HG03342 (cell line): Measurements from ENCODE around the gene HSPBP1.
"Not testable (repeated sequence)": the region's sequence is repeated elsewhere in the genome, so short reads cannot be mapped to it uniquely, and the experiment has no call there.

Experiments
- ATAC-seq: cut with Tn5 transposase; IDR thresholded peaks from one replicate; pipeline ENCODE4 v1.9.1; 2021; ENCODE audit warnings: mild to moderate bottlenecking, moderate library complexity; ENCODE audit not compliant: unreplicated experiment

The HSPBP1 gene, protein sequence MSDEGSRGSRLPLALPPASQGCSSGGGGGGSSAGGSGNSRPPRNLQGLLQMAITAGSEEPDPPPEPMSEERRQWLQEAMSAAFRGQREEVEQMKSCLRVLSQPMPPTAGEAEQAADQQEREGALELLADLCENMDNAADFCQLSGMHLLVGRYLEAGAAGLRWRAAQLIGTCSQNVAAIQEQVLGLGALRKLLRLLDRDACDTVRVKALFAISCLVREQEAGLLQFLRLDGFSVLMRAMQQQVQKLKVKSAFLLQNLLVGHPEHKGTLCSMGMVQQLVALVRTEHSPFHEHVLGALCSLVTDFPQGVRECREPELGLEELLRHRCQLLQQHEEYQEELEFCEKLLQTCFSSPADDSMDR

DNA sequence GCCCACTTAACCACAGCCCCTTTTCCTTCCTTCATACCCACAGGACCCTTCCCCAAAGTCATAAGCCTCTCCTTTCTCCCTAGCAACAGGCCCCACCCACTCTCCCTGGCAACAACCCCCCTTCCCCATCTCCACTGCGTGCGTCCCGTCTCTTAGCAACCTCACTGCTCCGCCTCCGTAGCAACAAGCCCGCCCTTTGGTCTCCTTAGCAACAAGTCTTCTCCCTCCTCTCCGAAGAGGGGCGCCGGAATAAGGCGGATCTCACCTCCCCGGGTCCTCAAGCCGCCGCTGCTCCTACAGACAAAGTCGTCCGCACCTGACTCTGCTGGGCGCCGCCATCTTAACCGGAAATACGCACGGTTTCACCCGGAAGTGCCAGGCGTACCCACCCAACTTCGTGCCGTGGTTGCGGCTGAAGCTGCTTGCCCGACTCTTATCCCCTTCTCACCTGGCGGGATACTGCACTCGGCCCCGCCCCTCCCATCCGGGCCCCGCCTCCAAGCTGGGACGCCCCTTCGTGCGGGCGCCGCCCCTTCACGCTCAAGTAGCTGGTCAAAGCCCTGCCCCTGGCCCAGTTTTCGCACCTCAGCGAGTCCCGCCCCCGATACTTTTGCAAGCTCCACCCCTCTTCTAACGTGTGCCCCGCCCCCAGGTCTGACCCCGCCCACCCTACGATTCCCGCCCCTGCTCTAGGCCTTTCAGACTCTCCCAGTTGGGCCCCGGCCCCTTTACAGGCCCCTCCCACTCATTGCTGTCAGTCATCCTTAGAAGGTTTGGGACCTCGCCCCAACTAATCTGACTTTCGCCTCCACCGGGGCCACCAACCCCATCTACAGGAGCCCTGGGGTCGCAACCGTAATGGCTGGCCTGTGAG lies at the start of gene HSPBP1:
HSPBP1 (minus strand) TSS at position 341 of the 874 bp plus-strand sequence. CDS start 502 bp downstream, outside the sequence.
- ATAC-seq = peak; percentile 69

DNA sequence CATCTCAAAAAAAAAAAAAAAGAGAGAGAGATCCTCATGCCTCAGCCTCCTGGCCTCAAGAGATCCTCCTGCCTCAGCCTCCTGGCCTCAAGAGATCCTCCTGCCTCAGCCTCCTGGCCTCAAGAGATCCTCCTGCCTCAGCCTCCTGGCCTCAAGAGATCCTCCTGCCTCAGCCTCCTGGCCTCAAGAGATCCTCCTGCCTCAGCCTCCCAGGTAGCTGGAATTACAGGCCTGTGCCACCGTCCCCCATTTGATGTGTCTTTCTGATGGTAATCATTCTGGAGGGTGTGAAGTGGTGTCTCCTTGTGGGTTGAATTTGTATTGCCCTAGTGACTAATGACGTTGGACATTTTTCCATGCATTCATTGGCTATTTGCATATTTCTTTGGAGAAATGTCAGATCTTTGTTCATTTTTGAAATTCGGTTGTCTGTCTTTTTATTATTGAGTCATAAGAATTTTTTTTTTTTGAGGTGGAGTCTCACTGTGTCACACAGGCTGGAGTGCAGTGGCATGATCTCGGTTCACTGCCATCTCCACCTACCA lies 48.9 kb upstream of the HSPBP1 start:
- ATAC-seq = not testable (repeated sequence)

DNA sequence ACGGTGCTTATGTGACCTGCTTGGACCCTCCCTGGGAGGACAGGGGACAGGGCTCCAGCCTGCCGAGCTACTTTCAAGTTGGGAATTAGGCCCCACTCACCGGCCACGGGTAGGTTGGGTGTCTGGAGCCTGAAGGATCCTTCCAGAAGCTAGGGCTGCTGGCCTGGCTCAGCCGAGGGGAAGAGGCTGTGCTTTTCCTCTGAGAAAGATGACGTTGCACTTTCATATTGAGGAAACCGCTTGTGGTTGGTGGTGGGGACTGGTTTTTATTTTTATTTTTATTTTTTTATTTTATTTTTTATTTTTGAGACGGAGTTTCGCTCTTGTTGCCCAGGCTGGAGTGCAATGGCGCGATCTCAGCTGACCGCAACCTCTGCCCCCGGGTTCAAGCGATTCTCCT lies 45.3 kb upstream of the HSPBP1 start, which contains the start of gene TMEM150B:
TMEM150B (minus strand) TSS at position 170 of the 400 bp plus-strand sequence. CDS start 4,305 bp downstream, outside the sequence.
- ATAC-seq = no peak

DNA sequence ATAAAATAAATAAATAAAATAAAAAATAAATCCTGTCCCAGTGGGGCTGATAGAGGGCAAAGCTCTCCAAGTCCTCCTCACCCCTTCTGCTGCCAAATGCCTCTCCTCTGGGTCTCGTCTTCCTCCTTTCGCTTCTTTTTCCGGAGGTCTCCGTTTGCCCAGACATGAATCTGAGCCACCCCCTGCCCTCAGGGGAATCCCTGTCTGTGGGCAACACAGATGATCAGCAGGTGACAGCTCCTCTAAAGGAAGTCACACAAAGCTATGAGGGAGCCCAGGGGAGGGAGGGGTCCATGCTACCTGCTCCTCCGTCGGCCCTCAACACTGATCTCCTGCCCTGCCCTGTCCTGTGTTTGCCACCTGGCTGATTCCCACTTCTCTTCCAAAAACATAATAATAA lies 44.8 kb upstream of the HSPBP1 start:
- ATAC-seq = no peak

DNA sequence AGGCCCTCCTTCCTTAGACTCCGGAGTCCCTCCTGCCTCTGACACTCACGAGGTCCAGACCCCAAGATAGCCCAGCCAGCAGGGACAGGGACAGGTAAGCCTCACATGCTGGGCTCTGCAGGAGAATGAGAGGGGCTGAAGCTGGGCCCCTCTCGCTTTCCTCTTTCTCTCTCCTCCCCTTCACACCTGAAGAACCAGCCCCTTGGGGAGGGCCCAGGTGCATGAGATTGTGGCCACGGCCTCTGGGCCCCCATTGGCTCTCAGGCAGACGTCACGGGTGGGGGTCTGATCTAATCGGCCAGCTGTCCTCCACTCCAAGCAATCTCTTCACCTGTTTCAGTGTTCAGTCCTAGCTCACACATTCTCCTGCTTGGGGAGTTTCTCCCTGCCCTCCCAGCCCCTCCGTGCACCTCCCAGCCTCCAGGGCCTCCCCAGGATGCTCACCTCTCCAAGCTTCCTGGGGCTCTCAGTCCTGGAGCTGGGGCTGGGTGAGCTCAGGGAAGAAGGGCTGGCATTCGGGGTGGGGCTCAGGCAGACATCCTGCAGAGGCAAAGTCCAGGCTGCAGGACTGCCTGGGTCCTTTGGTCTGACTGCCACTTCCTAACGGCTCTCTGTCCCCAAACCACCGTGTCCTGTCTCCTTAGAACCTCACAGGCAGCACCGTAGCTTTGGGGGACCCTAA lies 42.4 kb upstream of the HSPBP1 start:
- ATAC-seq = no peak

DNA sequence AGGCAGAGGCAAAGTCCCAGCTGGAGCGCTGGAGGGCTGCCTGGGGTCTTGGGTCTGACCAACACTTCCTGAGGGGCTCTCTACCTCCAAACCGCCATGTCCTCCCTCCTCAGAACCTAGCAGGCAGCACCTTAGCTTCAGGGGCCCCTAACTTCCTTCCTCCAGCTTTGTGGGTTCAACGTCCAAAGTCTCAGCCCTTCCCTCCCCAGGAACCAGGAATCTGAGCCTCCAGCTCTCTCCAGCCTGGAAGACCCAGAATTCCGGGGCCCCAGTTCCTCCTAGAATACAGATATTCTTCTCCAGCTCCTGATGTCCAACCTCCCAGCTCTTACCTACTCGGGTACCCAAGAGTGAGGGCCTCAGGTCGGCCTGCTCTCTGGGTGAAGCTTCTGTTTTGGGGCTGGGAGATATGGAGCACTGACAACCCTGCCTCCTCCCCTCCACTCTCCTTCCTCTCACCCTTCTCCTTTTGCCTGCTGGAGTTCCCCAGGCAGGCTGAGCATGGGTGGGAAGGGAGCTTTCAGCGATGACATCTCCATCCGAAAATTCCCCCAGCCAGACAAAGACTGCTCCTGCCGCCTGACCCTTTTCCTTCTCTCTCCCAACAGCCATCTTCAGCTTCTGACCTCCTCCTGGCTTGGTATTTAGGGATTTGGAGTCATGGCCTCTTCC lies 41.7 kb upstream of the HSPBP1 start:
- no peak for ATAC-seq

DNA sequence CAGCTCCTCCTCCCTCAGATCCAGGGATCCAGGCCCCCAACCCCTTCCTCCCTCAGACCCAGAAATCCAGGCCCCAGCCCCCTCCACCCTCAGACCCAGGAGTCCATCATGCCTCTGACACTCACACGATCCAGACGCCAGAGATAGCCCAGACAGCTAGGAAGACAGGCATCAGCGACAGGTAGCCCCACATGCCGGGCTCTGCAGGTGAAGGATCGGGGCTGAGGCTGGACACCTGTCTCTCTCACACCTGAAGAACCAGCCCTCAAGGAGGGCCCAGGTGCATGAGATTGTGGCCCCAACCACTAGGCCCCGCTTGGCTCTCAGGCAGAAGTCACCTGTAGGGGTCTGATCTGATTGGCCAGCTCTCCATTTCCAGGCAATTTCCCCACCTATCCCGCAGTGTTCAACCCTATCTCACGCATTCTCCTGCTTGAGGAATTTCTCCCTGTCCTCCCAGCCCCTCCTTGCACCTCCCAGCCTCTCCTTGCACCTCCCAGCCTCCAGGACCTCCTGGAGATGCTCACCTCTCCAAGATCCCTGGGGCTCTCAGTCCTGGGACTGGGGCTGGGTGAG lies 41.0 kb upstream of the HSPBP1 start:
- ATAC-seq = no peak

DNA sequence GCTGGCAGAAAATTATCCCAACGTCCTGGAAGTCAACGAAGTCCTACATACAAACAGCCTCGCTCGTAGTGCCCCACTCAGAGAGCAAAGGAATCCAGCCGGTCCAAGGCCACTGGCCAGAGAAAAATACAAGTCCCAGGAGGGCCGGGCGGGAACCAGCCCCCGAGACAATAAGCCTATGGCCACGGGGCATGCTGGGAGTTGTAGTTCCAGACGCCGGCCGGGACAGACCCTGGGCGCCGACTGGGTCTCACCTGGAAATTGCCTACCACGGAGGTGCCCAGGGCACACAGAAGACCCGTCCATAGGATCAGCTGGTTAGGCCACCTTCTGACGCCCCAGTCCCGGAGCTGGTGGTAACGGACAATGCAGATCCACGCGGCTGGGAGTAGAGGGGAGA lies 39.9 kb upstream of the HSPBP1 start:
- ATAC-seq = no peak

DNA sequence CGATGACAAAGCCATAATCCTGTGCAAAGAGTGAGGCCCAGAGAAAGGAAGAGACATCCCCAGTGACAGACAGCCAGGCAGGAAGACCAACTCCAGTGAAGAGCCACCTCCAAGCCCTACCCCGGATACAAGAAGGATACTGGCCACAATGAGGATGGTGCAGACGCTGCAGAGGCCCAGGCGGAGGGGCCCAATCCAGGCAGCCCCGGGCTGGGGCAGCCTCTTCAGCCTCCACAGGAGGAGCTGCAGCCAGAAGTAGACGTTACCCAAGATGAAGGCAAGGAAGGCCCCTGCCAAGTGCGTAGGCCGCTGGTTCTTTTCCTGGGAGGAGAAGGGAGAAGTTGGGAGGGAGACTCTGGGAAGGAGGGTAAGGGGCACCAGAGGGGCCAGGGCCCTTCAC lies 36.7 kb upstream of the HSPBP1 start:
- no peak for ATAC-seq

DNA sequence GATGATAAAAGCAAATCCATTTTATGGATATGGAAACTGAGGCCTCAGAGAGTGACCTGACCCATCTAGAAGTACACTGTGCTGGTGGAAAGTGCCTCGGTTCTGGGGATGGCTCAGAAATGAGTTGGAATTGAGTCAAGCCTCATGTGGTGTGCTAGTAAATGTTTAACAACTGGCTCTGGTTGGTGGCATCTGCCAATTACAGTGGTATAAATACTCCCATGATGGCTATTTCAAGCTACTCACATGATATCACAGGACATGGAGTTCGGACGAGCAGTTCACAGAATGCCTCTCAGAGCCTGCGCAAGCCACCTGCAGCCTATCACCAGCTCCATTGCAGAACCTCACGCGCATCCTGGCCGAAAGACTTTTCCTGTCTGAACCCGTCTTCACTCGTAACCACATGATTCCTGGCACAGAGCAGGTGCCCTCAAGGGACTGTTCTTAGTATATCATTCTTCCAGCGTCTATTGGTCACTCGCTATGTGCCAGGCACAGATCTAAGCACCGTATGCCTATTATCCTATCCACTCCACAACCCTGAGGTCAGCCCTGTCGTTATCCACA lies 36.1 kb upstream of the HSPBP1 start:
- no peak for ATAC-seq

DNA sequence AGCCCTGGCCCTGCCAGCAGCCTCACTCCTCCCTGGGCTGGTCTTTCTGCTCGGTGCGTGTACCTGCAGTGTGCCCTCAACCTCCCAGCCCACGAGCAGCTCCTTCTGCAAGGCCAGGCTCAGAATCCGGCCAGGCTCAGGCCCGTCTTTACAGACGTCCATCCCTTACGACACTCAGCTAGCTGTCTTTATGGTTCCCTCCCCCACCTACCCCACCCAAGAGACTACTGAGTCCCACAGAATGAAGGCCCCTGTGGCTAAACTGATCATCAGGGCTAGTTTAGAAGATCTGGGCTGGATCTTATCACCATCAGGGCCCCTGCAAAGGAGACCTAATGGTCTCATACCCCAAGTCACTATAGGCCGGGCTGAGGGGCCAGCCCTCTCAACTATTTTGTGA lies 34.5 kb upstream of the HSPBP1 start:
- no peak for ATAC-seq

DNA sequence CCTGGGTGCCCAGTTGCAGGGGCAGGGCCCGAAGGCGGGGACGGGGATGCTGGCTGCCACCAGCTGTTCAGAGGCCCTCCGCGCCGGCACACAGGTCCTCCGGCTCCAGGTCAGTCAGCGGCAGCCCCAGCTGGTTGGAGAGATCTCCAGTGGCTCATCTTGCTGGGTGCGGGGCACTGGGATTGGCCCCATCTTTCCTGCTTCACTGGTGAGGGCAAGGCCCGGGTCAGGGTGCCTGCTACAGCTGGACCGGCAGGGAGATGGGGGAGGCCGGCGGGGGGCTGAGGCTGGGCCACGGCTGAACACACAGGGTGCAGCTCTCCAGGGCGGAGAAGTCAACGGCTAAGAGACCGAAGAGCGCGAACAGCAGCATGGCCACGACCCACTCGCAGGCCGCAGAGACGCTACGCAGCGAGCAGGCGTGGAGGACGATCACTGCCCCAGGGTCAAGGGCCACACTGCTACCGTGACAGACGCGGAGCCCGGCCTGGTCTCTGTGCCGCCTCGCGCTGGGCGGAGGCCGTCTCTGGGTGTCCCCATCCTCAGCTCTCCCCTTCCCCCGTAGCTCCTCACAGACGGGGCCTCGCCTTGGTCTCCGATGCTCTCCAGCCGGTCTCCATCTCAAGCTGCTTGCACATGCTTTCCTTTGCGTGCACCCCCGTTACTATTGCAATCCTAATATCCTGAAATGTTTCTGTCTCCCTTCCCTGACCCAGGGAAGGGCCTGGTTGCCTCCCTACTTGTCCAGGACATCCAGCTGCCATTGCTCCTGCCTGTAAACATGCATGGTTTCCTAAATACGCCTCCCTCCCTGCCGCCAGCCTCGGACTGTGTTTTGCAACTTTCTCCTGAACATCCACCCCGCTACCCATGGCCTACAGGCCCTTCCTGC lies 33.0 kb upstream of the HSPBP1 start:
- no peak for ATAC-seq

DNA sequence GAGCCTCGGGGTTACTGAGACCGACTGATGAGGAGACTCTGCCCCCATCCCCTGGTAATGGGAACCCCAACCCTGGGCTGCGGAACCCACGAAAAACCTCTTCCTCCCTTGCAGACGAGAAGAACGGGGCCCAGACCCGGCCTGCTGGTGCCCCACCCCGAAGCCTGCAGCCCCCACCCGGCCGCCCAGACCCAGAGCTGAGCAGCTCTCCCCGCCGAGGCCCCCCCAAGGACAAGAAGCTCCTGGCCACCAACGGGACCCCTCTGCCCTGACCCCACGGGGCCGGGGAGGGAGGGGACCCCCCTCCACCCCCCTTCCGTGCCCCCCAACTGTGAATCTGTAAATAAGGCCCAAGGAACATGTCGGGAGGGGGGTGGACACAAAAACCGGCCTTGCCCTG lies 31.9 kb upstream of the HSPBP1 start:
- no peak for ATAC-seq

DNA sequence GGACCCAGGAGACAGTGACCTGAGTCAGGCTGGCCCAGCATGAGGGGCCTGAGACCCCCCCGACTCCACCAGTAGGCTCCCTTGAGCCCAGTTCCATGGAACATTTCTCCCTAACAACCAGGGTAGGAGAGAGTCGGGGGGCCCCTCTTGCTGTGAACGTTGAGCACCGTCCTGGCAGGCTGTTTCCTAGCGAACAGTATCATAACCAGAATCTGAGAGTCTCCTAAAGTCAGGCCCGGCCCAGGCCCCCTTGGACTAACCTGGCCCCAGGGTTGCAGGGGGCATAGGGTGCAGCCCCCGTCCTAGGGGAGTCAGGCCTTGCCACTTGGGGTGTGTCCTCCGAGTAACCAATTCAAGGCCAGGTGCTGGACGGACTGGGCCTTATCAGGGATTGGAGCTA lies 31.5 kb upstream of the HSPBP1 start:
- ATAC-seq = no peak

DNA sequence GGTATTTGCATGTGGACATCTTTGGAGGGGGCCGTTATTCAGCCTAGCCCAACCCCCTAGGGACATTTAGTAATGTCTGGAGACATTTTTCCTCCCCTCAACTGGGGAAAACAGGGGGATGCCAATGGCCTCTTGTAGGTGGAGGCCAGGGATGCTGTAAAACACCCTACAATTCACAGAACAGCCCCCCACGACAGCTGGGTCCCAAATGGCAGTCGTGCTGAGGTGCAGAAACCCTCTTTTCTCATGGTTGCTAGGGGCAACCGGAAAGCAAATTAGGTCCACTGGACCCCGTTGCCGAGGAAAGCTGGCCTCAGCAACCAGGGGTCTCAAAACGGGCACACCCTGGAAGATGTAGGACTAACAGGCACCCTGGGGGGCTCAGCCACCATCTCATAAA lies 30.6 kb upstream of the HSPBP1 start:
- no peak for ATAC-seq

DNA sequence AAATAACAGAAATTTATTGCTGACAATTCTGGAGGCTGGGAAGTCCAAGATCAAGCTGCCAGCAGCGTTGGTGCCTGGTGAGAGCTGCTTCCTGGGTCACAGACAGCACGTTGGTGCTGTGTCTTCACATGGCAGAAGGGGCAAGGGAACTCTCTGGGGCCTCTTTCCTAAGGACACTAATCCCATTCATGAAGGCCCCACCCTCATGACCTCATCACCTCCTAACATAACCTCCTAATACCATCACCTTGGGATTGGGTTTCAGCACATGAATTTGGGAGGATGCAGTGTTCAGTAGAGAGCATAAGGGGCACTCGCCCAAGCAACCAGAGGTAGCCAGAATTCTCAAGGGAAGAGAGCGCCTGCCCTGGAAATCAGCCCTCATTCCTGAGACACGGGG lies 29.5 kb upstream of the HSPBP1 start:
- no peak for ATAC-seq

DNA sequence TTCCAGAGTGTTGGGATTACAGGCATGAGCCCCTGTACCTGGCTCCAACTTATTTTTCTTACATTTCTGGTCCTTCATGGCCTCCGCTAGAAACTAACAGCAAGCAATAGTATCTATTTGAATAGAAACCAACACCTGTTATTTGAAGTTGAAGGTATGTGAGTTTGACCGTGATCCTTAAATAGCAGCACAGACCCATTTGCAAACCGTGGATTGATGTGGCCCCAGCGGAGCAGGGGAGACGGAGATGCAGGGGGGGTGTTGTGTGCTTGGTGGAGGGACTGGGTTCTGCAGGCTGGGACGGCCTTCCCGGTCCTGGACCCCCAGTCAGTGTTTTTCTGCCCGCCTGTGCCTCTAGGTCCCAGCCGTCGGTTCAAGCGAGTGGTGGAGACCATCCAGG lies 28.4 kb upstream of the HSPBP1 start:
- no peak for ATAC-seq

DNA sequence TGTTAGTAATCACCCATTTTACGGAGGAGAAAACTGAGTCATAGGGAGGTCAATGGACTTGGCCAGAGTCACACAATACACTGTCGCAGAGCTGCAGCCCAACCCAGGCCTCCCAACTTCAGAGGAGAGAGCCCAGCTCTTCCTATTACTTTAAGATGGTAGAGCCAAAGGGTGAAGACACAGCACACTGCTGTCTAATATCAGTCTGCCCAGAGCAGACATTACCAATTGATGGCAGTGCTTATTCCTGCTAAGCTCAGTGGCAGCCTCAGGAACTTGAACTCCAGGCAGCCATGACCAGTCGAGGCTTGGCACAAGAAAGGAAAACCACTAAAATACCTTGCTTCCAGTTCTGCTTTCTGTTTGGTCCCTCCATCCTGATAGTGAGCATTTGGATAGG lies 26.8 kb upstream of the HSPBP1 start:
- ATAC-seq = no peak

DNA sequence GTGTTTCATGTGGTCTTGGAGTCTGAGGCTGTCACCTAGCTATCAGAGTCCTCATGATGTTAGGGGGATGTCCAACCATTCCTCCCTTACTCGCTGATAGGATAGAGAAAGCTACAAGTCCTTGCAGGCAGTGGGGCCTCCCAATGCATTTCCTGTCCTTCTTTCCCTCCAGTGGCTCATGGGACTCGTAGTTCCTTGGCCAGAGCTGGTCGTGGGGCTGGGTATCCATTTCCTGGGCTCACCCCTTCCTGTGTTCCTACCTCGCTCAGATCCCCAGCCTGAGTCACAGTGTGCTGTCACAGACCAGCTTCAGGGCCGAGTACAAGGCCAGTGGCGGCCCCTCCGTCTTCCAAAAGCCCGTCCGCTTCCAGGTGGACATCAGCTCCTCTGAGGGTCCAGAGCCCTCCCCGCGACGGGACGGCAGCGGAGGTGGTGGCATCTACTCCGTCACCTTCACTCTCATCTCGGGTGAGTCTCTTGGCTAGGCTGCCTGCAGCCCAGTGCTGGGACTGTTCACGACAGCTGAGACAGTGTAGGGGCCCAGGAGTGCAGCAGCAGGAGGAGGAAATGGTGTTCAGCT lies 26.2 kb upstream of the HSPBP1 start:
- ATAC-seq = no peak
